Chondrocyte (in vitro differentiated cells): ENCODE data around the gene PCED1B. TPM values are rescaled to one million over a fixed set of nuclear protein-coding genes. Genes with fewer than 3 reads are reported as not detected.

ENCODE experiments used
- DNase-seq: peaks from one replicate; pipeline ENCODE4 v3.0.0; 2021; ENCODE audit warnings: mixed read lengths, low spot score
- H3K27ac Mint-ChIP-seq: one replicate; pipeline ENCODE4 v1.8.0; 2021; ENCODE audit warnings: mild to moderate bottlenecking, moderate library complexity, mixed read lengths; ENCODE audit not compliant: unreplicated experiment
- H3K27me3 Mint-ChIP-seq: 2 replicates; pipeline ENCODE4 v1.8.0; 2021; ENCODE audit warnings: low read depth, mixed read lengths
- H3K36me3 Mint-ChIP-seq: 2 replicates; pipeline ENCODE4 v1.8.0; 2021; ENCODE audit warnings: low read depth, mixed read lengths
- H3K4me1 Mint-ChIP-seq: 2 replicates; pipeline ENCODE4 v1.8.0; 2021; ENCODE audit warnings: low read depth, mild to moderate bottlenecking, mixed read lengths
- H3K4me3 Mint-ChIP-seq: one replicate; pipeline ENCODE4 v1.8.0; 2021; ENCODE audit warnings: mild to moderate bottlenecking, moderate library complexity, mixed read lengths; ENCODE audit not compliant: unreplicated experiment
- H3K9me3 Mint-ChIP-seq: 2 replicates; pipeline ENCODE4 v1.8.0; 2021; ENCODE audit warnings: low read depth, mixed read lengths
- total RNA-seq: library from RNA; stranded (reverse); gene quantifications from 3 replicates; pipeline ENCODE4 v1.2.1, GENCODE V29; 2021
- TF ChIP-seq, protein P1 (sequence below): fragments of 200-600 bp; sonication (generic); IDR thresholded peaks from 2 replicates; pipeline ENCODE4 v1.5.0; 2021; ENCODE audit warnings: antibody characterized with exemption, mild to moderate bottlenecking, moderate library complexity

The PCED1B gene
- total RNA-seq, 1 donor from 2014 or later: 2.3 TPM

DNA sequence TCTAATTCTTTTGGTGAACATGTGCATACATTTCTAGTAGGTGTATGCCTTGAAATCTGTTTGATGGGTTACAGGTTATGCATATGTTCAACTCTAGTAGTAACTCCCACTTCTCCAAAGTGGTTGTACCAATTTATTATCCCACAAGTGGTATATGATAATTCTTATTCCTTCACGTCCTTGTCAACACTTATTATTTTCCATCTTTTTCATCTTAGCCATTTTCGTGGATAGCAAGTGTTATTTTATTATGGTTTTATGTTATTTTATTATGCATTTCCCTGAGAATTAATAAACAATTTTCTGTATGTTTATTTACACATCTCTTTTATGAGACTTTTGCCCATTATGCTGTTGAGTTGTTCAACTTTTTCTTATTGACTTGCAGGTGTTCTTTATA lies 11.6 kb downstream of the PCED1B start:
- TF ChIP-seq, protein P1, sequence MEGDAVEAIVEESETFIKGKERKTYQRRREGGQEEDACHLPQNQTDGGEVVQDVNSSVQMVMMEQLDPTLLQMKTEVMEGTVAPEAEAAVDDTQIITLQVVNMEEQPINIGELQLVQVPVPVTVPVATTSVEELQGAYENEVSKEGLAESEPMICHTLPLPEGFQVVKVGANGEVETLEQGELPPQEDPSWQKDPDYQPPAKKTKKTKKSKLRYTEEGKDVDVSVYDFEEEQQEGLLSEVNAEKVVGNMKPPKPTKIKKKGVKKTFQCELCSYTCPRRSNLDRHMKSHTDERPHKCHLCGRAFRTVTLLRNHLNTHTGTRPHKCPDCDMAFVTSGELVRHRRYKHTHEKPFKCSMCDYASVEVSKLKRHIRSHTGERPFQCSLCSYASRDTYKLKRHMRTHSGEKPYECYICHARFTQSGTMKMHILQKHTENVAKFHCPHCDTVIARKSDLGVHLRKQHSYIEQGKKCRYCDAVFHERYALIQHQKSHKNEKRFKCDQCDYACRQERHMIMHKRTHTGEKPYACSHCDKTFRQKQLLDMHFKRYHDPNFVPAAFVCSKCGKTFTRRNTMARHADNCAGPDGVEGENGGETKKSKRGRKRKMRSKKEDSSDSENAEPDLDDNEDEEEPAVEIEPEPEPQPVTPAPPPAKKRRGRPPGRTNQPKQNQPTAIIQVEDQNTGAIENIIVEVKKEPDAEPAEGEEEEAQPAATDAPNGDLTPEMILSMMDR: no peak
- no peaks in the 10 kb centered on the region for H3K27me3 Mint-ChIP-seq
- no peaks in the 10 kb centered on the region for H3K36me3 Mint-ChIP-seq
- no peak overlapping the region for H3K27ac Mint-ChIP-seq
- no peak overlapping the region for H3K4me3 Mint-ChIP-seq
- peaks cover 68% of the 10 kb centered on the region for H3K4me1 Mint-ChIP-seq
- H3K9me3 Mint-ChIP-seq: peaks cover 7% of the 10 kb centered on the region
- DNase-seq: no peak

DNA sequence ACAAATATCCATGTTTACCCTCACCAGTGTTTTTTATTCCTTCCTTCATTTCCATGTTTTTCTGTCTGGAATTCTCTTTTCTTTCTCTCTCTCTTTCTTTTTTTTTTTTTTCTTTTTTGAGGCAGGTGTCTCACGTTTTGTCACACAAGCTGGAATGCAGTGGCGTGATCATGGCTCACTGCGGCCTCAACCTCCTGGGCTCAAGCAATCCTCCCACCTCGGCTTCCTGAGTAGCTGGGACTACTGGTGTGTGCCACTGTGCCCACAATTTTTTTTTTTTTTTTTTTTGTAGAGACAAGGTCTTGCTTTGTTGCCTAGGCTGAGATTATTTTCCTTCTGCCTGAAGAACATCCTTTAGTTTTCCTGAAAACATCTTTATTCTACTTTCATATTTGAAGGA lies 15.4 kb downstream of the PCED1B start:
- Mint-ChIP-seq H3K27me3 (no peaks in the 10 kb centered on the region), H3K27ac (peak overlapping the region; percentile 39), H3K9me3 (peaks cover 7% of the 10 kb centered on the region), H3K4me3 (no peak overlapping the region), H3K4me1 (peaks cover 65% of the 10 kb centered on the region), H3K36me3 (no peaks in the 10 kb centered on the region)
- TF ChIP-seq, protein P1: no peak
- DNase-seq: no peak

DNA sequence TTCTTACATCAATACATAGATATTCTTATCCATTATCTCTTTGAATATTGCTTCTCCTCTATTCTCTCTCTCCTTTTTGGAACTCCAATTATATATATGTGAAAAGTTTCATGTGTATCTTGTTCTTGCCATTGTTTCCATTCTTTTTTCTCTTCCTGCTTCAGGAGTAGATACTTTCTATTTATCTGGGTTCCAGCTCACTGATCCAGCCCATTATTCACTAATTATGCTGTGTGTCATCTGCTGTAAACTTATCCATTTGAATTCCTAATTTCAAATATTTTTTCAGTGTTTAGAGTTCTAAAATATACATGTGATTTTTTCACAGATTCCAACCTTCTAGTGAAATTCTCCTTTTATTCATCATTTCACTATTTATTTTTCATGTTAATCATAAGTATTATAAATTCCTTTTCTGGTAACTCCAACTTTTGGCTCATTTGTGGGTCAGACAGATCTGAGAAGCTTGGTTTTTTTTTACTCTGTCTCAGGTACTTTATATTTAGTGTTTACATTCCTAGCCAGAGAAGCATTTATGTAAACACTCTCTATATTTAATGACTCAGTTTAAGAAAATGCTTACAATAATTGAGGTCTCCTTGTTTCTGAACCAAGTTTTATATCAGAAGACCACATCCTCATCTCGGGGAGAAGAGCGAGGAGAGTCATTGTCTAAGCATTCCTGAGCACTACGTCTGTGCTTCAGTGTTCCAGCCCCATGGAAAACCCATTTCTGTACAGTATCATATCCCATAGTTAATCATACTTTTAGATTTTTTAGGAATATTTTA lies 16.2 kb downstream of the PCED1B start:
- no peak for DNase-seq
- H3K27ac Mint-ChIP-seq: peak overlapping the region; percentile 89
- TF ChIP-seq, protein P1: no peak

GRCh38 chr12:47097276-47097896 lies 18.0 kb downstream of the PCED1B start:
- no peak for DNase-seq
- Mint-ChIP-seq H3K36me3 (no peaks in the 10 kb centered on the region), H3K27ac (peak overlapping the region; percentile 13), H3K9me3 (no peaks in the 10 kb centered on the region), H3K27me3 (no peaks in the 10 kb centered on the region), H3K4me3 (no peak overlapping the region), H3K4me1 (peaks cover 71% of the 10 kb centered on the region)
- TF ChIP-seq, protein P1: no peak

More for the DNA sequence above, 16.2 kb downstream of the PCED1B start:
- Mint-ChIP-seq H3K9me3 (peaks cover 4% of the 10 kb centered on the region), H3K27me3 (no peaks in the 10 kb centered on the region), H3K4me1 (peaks cover 66% of the 10 kb centered on the region), H3K4me3 (no peak overlapping the region), H3K36me3 (no peaks in the 10 kb centered on the region)

DNA sequence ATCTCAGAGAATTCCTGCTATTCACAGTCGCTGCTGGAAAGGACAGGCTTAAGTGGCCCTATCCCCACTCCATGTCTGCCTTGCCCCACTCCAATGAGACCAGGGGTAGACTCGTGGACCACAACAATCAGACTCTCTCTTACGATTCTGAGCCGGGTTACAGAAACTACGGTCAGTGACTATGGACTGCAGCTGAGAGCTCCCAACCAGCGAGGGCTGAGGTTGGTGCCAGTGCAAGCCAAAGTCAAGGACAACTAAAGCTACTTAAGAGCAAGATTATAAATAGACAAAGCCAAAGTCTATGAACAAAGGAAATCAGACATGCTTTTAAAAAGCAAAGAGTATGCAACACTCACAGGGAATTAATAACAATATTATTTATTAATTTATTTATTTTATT lies 18.7 kb downstream of the PCED1B start:
- Mint-ChIP-seq H3K27ac (no peak overlapping the region), H3K4me3 (no peak overlapping the region), H3K36me3 (no peaks in the 10 kb centered on the region), H3K4me1 (peaks cover 76% of the 10 kb centered on the region), H3K9me3 (no peaks in the 10 kb centered on the region), H3K27me3 (no peaks in the 10 kb centered on the region)
- no peak for DNase-seq
- TF ChIP-seq, protein P1: no peak
